Osteocyte (in vitro differentiated cells): ENCODE data around the gene OPA1. TPM values are rescaled to one million over a fixed set of nuclear protein-coding genes. Genes with fewer than 3 reads are reported as not detected.

Experiments used
- DNase-seq: peaks from one replicate; pipeline ENCODE4 v3.0.0; 2021; ENCODE audit warnings: mixed read lengths; ENCODE audit not compliant: unreplicated experiment; ENCODE audit errors: extremely low spot score
- H3K27ac Mint-ChIP-seq: one replicate; pipeline ENCODE4 v1.8.0; 2021; ENCODE audit warnings: mild to moderate bottlenecking, mixed read lengths; ENCODE audit not compliant: unreplicated experiment
- H3K27me3 Mint-ChIP-seq: one replicate; pipeline ENCODE4 v1.8.0; 2021; ENCODE audit warnings: mixed read lengths; ENCODE audit not compliant: unreplicated experiment
- H3K36me3 Mint-ChIP-seq: one replicate; pipeline ENCODE4 v1.8.0; 2021; ENCODE audit warnings: mixed read lengths; ENCODE audit not compliant: unreplicated experiment
- H3K4me1 Mint-ChIP-seq: one replicate; pipeline ENCODE4 v1.8.0; 2021; ENCODE audit warnings: mixed read lengths; ENCODE audit not compliant: unreplicated experiment
- H3K4me3 Mint-ChIP-seq: one replicate; pipeline ENCODE4 v1.8.0; 2021; ENCODE audit warnings: mild to moderate bottlenecking, moderate library complexity, mixed read lengths; ENCODE audit not compliant: unreplicated experiment
- H3K9me3 Mint-ChIP-seq: one replicate; pipeline ENCODE4 v1.8.0; 2021; ENCODE audit warnings: mixed read lengths; ENCODE audit not compliant: unreplicated experiment
- total RNA-seq: library from RNA; stranded (reverse); gene quantifications from 2 replicates; pipeline ENCODE4 v1.2.1, GENCODE V29; 2021
- TF ChIP-seq, protein P1 (sequence below): fragments of 200-600 bp; sonication (generic); IDR thresholded peaks from 2 replicates; pipeline ENCODE4 v1.5.0; 2021; ENCODE audit warnings: antibody characterized with exemption, mild to moderate bottlenecking, moderate library complexity

OPA1 gene
- total RNA-seq, 1 donor from 2014 or later, result 49.6 TPM

DNA sequence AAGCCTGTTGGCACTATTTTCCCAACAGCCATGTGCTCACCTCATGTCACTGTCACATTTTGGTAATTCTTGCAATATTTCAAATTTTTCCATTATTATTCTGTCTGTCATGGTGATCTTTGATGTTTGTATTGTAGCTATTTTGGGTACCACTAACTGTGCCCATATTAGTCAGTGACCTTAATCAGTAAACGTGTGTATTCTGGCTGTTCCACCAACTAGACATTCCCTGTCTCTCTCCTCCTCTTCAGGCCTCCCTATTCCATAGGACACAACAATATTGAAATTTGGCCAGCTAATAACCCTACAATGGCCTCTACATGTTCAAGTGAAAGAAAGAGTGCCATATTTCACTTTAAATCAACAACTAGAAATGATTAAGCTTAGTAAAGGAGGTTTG lies 88.6 kb downstream of the OPA1 start:
- H3K4me1 Mint-ChIP-seq, result peaks cover 2% of the 10 kb centered on the region
- no peak for DNase-seq
- no peaks in the 10 kb centered on the region for H3K27me3 Mint-ChIP-seq
- peaks cover 15% of the 10 kb centered on the region for H3K36me3 Mint-ChIP-seq
- no peak overlapping the region for H3K4me3 Mint-ChIP-seq
- H3K9me3 Mint-ChIP-seq, result no peaks in the 10 kb centered on the region
- TF ChIP-seq, protein P1, sequence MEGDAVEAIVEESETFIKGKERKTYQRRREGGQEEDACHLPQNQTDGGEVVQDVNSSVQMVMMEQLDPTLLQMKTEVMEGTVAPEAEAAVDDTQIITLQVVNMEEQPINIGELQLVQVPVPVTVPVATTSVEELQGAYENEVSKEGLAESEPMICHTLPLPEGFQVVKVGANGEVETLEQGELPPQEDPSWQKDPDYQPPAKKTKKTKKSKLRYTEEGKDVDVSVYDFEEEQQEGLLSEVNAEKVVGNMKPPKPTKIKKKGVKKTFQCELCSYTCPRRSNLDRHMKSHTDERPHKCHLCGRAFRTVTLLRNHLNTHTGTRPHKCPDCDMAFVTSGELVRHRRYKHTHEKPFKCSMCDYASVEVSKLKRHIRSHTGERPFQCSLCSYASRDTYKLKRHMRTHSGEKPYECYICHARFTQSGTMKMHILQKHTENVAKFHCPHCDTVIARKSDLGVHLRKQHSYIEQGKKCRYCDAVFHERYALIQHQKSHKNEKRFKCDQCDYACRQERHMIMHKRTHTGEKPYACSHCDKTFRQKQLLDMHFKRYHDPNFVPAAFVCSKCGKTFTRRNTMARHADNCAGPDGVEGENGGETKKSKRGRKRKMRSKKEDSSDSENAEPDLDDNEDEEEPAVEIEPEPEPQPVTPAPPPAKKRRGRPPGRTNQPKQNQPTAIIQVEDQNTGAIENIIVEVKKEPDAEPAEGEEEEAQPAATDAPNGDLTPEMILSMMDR, result no peak
- no peak overlapping the region for H3K27ac Mint-ChIP-seq

- TF ChIP-seq, protein P1, result no peak
- Mint-ChIP-seq H3K4me1 (no peaks in the 10 kb centered on the region), H3K36me3 (peaks cover 4% of the 10 kb centered on the region), H3K4me3 (no peak overlapping the region), H3K27ac (no peak overlapping the region), H3K27me3 (no peaks in the 10 kb centered on the region), H3K9me3 (no peaks in the 10 kb centered on the region)
- no peak for DNase-seq
Measured at GRCh38 chr3:193686665-193687483, 93.9 kb downstream of the OPA1 start.

DNA sequence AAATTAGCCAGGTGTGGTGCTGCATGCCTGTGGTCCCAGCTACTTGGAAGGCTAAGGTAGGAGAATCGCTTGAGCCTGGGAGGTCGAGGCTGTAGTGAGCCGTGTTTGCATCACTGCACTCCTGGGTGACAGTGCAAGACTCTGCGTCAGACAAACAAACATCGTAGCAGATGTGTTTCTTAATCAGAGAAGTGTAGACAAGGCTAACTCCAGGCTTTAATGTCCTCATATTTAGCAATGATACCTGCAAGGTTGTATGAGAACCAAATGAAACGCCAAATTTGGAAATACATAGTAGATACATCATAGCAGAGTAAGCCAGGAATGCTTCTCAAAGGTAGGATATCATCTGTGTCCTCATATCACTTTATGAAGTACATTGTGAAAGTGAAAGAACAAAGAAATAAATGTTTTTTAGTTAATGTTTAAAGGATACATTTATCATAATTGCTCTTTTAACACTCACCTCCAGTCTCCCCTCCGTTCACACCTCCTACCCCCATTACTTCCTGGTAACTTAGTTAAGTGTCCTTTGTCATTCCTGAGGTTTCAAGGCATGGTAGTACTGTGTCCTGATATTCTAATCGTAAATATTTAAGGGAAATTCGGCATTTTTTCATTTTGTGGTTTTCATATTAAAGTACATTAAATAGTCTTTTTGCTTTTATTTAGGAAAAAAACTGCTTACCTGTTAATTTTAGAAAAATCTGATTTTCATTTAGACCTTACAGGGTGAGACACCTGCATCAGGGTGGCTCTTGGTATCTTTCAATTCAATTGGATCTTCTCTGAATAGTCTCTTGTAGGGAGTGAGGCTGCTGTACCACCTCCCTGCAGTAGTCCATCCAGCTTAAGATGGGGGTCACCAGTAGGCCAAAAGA lies 96.1 kb downstream of the OPA1 start:
- no peak overlapping the region for H3K4me3 Mint-ChIP-seq
- H3K27ac Mint-ChIP-seq, result no peak overlapping the region
- H3K4me1 Mint-ChIP-seq, result no peaks in the 10 kb centered on the region
- no peaks in the 10 kb centered on the region for H3K9me3 Mint-ChIP-seq
- H3K36me3 Mint-ChIP-seq, result peaks cover 6% of the 10 kb centered on the region
- H3K27me3 Mint-ChIP-seq, result no peaks in the 10 kb centered on the region
- TF ChIP-seq, protein P1, result no peak
- DNase-seq, result no peak

- Mint-ChIP-seq H3K36me3 (peaks cover 21% of the 10 kb centered on the region), H3K27me3 (no peaks in the 10 kb centered on the region), H3K27ac (no peak overlapping the region), H3K4me1 (peaks cover 2% of the 10 kb centered on the region), H3K4me3 (no peak overlapping the region), H3K9me3 (no peaks in the 10 kb centered on the region)
- TF ChIP-seq, protein P1, result no peak
- DNase-seq, result no peak
Measured at GRCh38 chr3:193693774-193694173, 100.8 kb downstream of the OPA1 start.
